SK-N-MC (cell line): Measurements from ENCODE around the gene SLC16A3.

Experiments used
- EZH2 ChIP-seq: fragments of 200-600 bp; sonication (generic); IDR thresholded peaks from one replicate; pipeline ENCODE4 v1.6.1; 2017; ENCODE audit warnings: antibody characterized with exemption
- POLR2AphosphoS5 ChIP-seq: IDR thresholded peaks from 2 replicates; pipeline ENCODE4 v1.6.1; 2012; ENCODE audit warnings: mild to moderate bottlenecking, low read depth, low read length, borderline replicate concordance

- TF ChIP-seq POLR2AphosphoS5 (no peak), EZH2 (no peak)
These were observed 28.6 kb downstream of the SLC16A3 start for GRCh38 chr17:82257473-82257872.
